Stimulated activated CD8-positive, alpha-beta memory T cell treated with anti-CD3 and anti-CD28 coated beads, Interleukin-12 subunit alpha, Interleukin-12 subunit beta, amount 100 ng/mL, for 24 hours (primary cell): ENCODE measurements around the gene BICDL1.

Source experiments
- DNase-seq: peaks from one replicate; pipeline ENCODE4 v3.0.0-alpha.2; 2020; ENCODE audit errors: extremely low read depth

The BICDL1 gene

DNA sequence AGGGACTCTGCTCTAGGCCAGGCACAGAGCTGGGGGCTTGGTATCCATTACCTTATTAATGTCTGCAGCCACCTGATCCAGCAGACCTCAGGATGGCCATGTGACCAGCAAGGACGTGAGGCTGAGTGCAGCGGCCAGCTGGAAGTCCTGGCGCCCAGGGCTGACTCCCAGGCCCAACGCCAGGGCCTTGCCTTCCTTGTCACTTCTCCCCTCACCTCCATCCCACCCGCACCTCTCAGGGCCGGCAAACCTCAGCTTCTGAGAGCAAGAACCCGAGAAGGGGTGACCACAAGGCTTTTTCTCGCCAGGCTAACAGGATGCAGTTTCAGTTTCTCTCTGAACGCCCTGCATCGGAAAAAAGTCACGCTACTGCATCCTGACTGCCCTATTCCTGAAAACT, 112.1 kb downstream of the BICDL1 start:
- no peak for DNase-seq

DNA sequence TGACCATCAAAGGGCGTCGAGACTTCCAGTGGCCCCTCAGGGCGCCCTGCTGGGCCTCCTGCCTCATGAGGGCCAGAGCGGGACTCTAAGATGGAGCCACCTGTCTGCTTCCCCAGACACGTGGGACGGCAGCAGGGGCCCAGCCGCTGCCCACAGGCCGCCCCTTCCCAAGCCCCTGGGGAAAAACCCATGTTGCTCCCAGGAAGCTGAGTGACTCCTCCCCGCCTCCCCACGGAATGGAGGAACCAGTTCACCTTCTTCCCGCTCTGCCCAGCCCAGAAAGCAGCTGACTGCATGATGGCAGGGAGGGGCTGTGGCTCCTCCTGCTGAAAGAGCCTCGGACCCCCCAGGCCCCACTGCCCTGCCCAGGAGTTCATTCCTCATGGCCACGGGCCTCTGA, 112.6 kb downstream of the BICDL1 start:
- no peak for DNase-seq

GRCh38 chr12:120102189-120103043, 113.4 kb downstream of the BICDL1 start:
- no peak for DNase-seq

DNA sequence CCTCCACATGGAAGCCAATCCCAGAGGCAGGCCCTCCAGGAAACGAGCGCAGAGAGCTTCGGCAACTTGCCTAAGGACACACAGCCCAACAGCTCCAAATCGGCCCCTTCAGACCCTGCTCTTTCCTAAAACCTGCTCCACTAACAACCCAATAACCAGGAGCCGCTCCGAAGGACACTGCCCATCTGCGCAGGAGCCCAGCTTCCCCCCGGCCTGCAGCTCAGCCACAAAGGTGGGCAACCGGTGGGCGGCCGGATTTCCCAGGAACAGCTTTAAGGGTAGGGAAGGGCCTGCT, 114.0 kb downstream of the BICDL1 start:
- no peak for DNase-seq

GRCh38 chr12:120103371-120103770, 114.3 kb downstream of the BICDL1 start:
- no peak for DNase-seq

DNA sequence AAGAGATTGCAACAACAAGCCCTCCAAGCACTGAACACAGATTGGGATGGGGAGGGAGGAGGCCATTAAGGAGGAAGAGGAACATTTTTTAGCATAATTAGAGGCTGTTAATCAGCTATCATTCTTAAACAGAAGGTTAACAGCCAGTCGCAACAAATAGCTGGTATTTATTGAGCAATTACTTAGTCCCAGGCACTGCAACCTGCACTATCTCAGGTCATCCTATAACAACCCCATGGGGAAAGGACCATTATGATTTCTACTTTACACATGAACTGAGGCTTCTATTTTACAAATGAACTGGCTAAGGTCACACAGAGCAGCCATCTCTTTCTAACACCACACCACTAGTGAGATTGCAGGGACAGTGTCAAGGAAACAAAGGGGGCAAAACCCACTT, 117.1 kb downstream of the BICDL1 start:
- no peak for DNase-seq

- no peak for DNase-seq
These were observed 120.7 kb downstream of the BICDL1 start for GRCh38 chr12:120109570-120110267.

- DNase-seq = no peak
These were observed 121.8 kb downstream of the BICDL1 start for GRCh38 chr12:120110550-120111501.

DNA sequence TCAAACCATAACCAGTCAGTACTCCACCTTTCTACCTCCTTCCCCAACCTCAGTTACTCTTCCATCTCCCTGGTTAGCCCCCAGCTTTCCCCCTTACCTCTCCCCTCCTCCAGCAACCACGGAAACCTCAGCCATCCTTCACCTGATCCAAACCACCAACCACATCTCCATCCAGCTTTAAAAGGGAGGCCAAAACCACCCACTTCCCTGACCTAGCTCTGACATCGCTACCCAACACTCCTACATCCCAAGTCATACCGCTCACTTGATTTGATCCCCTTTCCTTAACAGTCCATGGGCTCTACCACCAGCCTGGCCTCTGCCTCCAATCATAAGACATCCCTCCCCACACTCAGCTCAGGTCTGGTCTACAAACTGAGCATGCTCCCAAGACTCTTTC, 126.0 kb downstream of the BICDL1 start:
- no peak for DNase-seq

- no peak for DNase-seq
These were observed 126.8 kb downstream of the BICDL1 start for GRCh38 chr12:120115692-120116440.

DNA sequence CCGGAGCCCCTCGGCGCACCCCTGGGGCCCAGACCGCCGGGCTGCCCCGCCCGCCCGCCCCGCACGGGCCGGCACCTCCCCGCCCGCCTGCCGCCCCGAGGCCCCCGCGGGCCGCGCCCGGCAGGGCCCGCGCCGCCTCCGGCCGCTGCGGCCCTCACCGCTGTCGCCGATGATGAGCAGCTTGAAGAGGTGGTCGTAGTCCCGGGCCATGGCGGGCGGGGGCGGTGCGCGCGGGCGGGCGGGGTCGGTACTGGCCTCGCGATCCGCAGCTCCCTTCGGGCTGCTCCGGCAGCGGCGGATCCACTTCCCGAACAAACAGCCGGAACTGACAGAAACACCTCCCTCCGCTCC, 127.4 kb downstream of the BICDL1 start, which contains the start of gene RAB35:
Gene RAB35 (minus strand): TSS at position 313 of the 351 bp plus-strand sequence. CDS start 103 bp downstream, at position 210.
- no peak for DNase-seq

DNA sequence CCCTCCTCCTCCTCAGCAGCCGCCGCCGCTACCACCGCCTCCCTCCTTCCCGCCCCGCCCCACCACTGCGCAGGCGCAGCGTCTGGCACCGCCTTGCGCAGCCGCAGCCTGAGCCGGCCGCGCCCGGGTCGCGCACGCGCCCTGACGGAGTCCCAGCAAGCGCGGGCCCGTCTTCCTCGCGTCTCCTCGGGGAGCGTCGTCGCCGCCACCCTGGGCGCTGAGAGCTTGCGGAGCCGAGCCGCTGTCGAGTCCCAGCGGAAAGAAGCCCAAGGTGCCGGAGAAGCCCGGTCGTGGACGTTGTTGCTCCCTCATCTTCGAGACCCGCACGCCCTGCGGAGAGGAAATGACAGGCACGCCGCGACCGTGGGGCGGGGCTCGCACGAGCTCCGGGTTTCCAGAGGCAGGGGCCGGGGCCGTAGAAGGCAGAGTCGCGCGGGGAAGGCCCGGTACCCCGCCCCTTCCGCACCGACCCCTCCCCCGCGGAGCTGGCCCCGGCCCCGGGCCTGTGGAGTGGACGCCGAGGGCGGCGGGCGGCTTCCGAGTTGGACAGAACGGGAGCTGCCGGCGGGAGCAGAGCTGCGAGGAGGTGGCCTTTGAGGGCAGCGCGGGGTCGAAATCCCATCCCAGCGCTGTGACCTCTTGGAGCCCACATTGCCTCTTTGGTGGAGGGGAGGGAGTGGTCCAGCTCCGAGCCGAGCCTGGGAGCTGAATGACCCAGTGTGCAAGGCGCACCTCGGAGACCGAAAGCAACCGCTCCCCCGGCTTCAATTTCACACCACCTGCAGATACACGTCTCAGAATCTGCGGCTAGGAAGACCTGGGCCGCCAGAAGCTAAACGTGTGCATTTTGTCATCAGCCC, 128.0 kb downstream of the BICDL1 start:
- peak; percentile 87 for DNase-seq

DNA sequence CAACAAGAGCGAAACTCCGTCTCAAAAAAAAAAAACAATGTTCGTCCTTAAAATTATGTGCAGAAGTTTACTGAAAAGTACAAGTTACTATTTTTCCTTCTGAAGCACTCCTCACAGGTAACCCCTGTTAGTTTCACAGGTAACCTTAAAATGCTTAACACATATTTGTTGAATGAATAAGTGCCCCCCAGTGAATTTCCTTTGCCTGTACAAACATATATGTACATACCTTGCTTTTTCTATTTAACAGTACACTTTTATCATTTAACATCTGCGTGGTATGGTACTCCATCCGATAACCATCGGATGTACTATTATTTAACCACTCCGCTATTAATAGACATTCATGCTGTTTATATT, 128.9 kb downstream of the BICDL1 start:
- no peak for DNase-seq

- DNase-seq = no peak
These were observed 129.5 kb downstream of the BICDL1 start for GRCh38 chr12:120118321-120119061.

GRCh38 chr12:120119271-120119973, 130.4 kb downstream of the BICDL1 start:
- no peak for DNase-seq

GRCh38 chr12:120121343-120121742, 132.3 kb downstream of the BICDL1 start:
- no peak for DNase-seq

- DNase-seq = no peak
These were observed 132.8 kb downstream of the BICDL1 start for GRCh38 chr12:120121766-120122293.

DNA sequence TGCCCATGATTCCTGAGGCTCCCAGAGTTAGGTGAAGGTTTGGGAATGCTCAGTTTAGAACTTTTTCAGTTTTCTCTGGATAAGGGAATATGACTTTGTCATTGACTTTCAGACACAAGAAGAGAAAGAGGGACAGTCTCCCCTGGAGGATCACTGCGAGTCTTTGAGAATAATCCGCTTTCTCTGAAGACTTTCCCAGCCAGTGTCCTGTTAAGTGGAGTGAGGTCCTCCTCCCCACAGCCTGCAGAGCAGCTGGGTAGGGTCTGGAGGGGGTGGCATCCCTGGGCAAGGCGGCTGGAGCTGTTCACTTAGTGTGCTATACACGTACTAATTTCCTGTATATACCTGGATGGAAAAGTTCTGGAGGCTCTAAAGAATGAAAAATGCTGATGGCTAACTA, 136.0 kb downstream of the BICDL1 start:
- DNase-seq = no peak
